ENCODE measurements around the gene NSDHL.

DNA sequence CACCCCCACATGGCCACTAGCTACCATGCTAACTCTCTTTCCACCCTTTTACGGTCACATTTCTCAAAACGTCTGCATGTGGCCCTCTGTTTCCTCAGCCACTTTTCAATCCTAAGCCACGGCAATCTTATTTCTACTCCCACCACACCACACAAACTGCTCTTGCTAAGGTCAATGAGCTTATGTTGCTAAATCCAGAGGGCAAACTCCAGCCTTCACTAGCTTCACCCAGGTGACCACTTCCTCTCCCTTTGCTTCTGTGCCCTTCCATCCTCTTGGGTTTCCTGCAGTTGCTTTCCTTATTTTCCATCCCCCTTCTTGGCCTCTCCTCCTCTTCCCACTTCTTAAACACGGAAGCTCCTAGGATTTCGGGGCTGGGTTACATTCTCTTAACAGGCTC, 16.8 kb upstream of the NSDHL start:
- TF ChIP-seq, protein P1, sequence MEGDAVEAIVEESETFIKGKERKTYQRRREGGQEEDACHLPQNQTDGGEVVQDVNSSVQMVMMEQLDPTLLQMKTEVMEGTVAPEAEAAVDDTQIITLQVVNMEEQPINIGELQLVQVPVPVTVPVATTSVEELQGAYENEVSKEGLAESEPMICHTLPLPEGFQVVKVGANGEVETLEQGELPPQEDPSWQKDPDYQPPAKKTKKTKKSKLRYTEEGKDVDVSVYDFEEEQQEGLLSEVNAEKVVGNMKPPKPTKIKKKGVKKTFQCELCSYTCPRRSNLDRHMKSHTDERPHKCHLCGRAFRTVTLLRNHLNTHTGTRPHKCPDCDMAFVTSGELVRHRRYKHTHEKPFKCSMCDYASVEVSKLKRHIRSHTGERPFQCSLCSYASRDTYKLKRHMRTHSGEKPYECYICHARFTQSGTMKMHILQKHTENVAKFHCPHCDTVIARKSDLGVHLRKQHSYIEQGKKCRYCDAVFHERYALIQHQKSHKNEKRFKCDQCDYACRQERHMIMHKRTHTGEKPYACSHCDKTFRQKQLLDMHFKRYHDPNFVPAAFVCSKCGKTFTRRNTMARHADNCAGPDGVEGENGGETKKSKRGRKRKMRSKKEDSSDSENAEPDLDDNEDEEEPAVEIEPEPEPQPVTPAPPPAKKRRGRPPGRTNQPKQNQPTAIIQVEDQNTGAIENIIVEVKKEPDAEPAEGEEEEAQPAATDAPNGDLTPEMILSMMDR (IDR thresholded peaks at IDR 0.05), result no peak
- TF ChIP-seq POLR2A (IDR thresholded peaks at IDR 0.05) (no peak), POLR2AphosphoS5 (IDR thresholded peaks at IDR 0.05; ENCODE audit: insufficient read depth in 1 of 2, low read depth in 1 of 2) (no peak)

All from vagina (tissue), 2 donors.